OCI-LY3 (cell line): ENCODE results near the gene GOLGA8S.
"Not testable (repeated sequence)": the region's sequence is repeated elsewhere in the genome, so short reads cannot be mapped to it uniquely, and the experiment has no call there.

Experiments used
- EZH2phosphoT487 ChIP-seq: fragments of 200-600 bp; shearing (Covaris generic); IDR thresholded peaks from 2 replicates; pipeline ENCODE4 v1.6.1; 2018; ENCODE audit warnings: antibody characterized with exemption, mixed run types, low read depth
- TF ChIP-seq, protein P1 (sequence below): fragments of 200-600, 300-600 bp; sonication (generic); IDR thresholded peaks from 2 replicates; pipeline ENCODE4 v1.5.1; 2014; ENCODE audit warnings: antibody characterized with exemption, low read length, low read depth

DNA sequence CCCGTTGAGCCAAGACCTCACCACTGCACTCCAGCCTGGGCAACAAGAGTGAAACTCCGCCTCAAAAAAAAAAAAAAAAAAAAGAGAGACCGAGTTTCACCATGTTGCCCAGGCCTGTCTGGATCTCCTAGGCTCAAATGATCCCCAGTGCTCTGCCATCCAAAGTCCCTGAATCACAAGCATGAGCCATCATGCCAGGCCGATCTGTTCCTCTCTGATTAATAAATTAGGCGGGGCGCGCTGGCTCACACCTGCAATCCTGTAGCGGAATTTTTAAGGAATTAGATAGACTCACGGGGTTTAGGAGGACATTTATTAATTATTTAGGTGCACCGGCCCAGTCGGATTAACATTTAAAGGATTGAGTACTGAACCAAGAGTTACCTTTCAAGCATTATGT lies 19.7 kb downstream of the GOLGA8S start:
- TF ChIP-seq, protein P1, sequence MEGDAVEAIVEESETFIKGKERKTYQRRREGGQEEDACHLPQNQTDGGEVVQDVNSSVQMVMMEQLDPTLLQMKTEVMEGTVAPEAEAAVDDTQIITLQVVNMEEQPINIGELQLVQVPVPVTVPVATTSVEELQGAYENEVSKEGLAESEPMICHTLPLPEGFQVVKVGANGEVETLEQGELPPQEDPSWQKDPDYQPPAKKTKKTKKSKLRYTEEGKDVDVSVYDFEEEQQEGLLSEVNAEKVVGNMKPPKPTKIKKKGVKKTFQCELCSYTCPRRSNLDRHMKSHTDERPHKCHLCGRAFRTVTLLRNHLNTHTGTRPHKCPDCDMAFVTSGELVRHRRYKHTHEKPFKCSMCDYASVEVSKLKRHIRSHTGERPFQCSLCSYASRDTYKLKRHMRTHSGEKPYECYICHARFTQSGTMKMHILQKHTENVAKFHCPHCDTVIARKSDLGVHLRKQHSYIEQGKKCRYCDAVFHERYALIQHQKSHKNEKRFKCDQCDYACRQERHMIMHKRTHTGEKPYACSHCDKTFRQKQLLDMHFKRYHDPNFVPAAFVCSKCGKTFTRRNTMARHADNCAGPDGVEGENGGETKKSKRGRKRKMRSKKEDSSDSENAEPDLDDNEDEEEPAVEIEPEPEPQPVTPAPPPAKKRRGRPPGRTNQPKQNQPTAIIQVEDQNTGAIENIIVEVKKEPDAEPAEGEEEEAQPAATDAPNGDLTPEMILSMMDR: not testable (repeated sequence)
- not testable (repeated sequence) for TF ChIP-seq EZH2phosphoT487
